ENCODE results near the gene OR5D16.
"Not testable (repeated sequence)": the region's sequence is repeated elsewhere in the genome, so short reads cannot be mapped to it uniquely, and the experiment has no call there.

Gene OR5D16

DNA sequence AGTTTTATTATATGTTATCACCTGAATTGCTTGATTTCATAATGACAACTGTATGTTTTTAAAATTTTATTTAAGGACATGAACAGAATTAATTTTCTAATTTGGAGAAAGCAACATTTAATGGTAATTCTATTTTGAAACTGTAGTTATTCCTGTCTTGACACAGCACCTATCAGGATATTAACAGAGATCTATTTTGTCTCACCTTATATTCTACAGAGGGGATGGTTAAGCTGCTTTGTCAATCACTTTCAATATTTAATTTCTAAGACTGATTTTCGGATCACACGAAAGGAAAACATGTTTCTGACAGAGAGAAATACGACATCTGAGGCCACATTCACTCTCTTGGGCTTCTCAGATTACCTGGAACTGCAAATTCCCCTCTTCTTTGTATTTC lies at the start of gene OR5D16:
Gene OR5D16 (plus strand): TSS at position 301 of the 400 bp plus-strand sequence. CDS start 0 bp downstream, at position 301.
- no peak for DNase-seq (ENCODE audit: low read depth in 2 of 2)

DNA sequence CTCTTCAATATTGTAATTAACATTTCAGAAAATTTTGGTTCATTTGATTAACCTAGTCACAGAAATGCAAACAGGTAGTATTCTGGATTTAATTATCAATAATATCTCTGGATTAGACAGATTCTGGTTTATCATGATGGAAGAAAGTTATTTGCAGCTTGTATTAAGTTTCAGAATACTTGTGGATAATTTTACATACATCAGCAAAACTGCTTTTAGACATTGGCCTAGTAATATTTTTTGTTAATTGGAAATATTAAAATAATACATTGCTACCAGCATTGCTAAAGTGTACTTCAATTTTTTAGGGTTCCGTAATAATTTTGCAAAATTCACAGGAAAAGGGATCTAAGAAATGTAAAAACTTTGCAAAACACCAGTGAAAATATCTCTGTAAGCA lies 46.9 kb upstream of the OR5D16 start:
- DNase-seq (ENCODE audit: low read depth in 2 of 2) = no peak

DNA sequence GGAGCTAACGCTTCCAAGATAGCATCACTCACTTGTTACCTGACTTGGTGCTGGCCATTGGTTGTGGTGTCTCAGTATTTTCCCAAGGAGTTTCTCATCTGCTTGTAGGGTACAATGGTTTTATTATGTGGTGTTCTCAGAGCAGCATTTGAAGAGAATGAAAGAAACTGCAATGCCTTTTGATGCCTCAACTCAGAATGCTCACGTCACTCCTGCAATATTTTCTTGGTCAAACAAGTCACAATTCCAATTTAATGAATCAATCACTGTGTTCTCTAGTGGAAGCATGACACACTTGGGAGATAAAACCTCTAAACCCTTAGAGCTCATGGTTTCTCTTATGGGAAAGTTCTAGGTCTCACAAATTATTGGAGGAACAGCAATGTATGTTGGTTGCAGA lies 45.2 kb upstream of the OR5D16 start:
- DNase-seq (ENCODE audit: low read depth in 2 of 2) = no peak

DNA sequence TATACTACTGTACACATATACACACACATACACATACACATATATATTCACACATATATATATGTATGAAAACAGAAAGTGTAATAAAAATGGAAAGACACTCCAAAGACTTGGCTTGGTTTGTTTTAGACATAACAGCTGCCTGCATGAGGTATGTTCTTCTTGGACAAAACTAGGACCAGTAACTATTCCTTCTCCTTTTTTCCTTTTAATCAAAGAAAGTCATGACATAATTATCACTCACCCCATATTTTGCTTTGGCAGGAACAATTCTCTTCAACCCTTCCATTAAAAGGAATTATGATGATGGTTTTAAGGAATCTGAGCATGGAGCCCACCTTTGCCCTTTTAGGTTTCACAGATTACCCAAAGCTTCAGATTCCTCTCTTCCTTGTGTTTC lies 43.3 kb upstream of the OR5D16 start, which contains the start of gene OR5D14:
Gene OR5D14 (plus strand): TSS at position 301 of the 400 bp plus-strand sequence. CDS start 0 bp downstream, at position 301.
- no peak for DNase-seq (ENCODE audit: low read depth in 2 of 2)

DNA sequence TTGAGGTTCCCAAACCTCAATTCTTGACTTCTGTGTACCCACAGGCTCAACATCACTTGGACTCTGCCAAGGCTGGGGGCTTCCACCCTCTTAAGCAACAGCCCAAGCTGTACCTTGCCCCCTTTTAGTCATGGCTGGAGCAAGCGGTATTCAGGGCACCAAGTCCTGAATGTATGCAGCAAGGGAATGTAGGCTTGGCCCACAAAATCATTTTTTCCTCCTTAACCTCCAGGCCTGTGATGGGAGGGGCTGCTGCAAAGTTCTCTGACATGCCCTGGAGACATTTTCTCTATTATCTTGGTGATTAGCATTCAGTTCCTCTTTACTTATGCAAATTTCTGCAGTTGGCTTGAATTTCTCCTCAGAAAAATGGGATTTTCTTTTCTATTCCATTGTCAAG lies 32.3 kb upstream of the OR5D16 start:
- DNase-seq (ENCODE audit: low read depth in 2 of 2) = no peak

DNA sequence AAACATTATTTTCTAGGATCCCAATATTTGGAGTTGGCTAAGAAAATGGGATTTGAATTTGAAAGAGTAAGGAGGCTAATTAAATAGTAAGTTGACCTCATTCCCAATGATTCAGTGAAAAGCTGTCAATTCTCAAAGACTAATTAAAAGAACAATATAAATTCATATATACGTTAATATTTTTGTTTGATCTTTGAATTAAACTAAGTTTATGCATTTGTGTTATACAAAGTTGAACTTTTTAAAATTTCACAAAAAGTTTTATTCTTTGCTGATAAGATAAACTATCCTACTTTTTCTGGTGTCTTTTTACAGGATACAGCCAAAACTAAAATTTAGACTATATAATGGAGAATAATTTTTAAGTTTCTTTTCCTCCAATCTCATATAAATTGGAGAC lies 27.5 kb upstream of the OR5D16 start, which contains the start of gene OR5L1:
Gene OR5L1 (plus strand): TSS at position 301 of the 400 bp plus-strand sequence. CDS start 100 bp downstream, outside the sequence.
- DNase-seq (ENCODE audit: low read depth in 2 of 2) = no peak

DNA sequence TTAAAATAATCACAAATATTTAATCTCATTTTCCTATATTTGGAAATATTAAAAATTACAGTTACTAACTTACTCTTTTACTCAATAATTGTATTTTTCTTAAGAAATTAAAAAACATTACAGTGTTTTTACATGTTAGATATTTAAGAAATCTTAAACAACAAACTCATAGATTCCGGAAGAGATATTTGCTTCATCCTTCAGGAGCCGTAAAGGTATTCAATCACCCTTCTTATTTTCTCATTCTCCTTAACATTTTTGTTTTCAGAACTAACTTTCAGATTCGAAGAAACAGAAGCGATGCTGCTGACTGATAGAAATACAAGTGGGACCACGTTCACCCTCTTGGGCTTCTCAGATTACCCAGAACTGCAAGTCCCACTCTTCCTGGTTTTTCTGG lies 19.2 kb upstream of the OR5D16 start, which contains the start of gene OR5D18:
Gene OR5D18 (plus strand): TSS at position 301 of the 400 bp plus-strand sequence. CDS start 0 bp downstream, at position 301.
- DNase-seq (ENCODE audit: low read depth in 2 of 2) = no peak

DNA sequence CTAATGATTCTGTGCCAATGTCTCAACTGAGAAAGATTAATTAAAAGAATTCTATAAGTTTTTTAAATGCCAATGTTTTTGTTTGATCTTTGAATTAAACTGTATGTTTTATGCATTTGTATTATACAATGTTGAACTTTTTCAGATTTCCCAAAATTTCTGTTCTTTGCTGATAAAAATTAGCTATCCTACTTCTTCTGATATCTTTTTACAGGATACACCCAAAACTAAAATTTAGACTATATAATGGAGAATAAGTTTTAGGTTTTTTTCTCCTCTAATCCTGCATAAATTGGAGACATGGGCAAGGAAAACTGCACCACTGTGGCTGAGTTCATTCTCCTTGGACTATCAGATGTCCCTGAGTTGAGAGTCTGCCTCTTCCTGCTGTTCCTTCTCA lies 11.6 kb upstream of the OR5D16 start, which contains the start of gene OR5L2:
Gene OR5L2 (plus strand): TSS at position 301 of the 400 bp plus-strand sequence. CDS start 0 bp downstream, at position 301.
- DNase-seq (ENCODE audit: low read depth in 2 of 2) = no peak

DNA sequence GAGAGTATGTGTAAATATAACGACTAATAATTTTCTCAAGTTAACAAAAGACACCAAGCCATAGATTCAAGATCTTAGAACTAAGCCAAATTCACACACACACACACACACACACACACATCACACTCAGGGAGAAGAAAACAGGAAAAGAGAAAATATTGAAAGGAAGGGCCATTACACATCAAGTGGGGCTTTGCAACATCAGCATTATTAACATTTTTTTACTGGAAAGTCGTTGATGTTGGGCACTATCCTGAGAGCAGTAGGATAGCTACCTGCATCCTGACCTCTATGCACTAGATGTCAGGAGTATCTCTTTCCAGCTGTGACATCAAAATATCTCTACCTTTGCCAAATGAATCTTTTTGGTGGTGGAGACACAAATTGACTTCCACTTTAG lies 8.9 kb downstream of the OR5D16 start:
- no peak for DNase-seq (ENCODE audit: low read depth in 2 of 2)

DNA sequence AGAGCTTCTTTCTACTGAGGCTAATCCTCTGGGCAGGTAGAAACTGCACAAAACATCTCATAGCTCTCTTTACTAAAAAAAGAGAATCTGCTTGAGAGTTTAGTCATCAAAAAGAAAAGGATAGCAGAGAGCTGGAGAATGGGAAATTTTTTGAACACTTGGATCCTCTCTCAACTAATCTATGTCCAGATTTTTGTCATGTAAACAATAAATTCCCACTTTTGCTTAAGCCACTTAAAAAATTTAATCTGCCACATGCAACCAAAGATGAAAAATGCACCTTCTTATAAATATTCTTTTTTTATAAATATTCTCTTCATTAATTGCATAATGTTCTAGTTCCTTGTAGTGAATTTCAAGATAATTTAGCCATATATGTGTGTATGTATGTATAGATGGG lies 10.5 kb downstream of the OR5D16 start:
- no peak for DNase-seq (ENCODE audit: low read depth in 2 of 2)

DNA sequence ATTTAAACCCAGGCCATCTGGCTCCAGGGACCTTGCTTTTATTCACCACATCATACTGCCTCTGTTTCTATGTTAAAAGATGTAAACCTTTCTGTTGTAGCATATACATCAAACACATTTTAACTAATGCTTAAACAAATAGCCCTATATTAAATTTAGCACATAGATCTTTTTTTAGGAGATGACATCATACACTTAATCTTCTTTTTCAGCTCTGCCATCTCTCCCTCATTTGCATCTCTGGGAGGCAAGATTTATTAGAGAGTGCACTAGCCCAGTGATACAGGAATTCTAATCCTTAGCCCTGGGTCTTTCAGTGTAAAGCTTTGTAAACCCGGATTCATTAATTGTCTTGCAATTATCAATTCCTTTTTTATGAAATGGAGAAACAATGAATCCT lies 13.6 kb downstream of the OR5D16 start:
- no peak for DNase-seq (ENCODE audit: low read depth in 2 of 2)

DNA sequence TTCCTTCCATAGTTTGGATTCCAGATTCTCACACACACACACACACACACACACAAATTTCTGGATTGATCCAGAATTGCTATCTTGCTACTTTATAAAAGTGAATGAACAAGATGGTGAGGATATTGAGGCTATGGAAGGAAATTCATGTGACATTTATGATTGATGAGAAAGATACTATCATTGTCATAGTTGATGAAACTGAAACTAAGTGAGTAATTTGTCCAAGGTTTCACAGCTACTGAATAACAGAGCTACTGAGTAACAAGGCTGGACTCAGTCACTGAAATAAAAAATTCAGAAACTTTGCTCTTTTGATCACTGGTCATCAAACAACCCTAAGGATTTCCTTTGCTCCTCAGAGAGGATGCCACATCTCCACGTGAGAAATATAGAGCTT lies 16.2 kb downstream of the OR5D16 start:
- no peak for DNase-seq (ENCODE audit: low read depth in 2 of 2)

DNA sequence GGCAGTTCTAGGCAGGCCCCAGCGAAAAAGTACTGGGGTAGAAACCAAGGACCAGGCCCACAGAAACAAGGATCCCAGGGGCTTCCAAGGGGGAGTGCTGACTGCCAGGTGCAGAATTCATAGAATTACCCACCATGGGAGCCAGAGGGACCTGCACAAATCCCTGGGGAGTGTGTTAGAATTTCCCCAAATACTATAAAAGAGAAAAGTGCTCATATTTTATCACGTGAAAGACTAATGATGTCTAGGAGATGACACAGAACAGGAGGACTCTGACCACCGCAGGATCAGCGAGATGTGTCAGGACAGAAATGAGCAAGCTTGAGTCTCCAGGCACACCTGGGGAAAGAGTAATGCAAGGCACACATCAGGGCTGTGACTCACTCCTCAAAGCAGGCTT lies 28.8 kb downstream of the OR5D16 start:
- DNase-seq (ENCODE audit: low read depth in 2 of 2) = not testable (repeated sequence)

DNA sequence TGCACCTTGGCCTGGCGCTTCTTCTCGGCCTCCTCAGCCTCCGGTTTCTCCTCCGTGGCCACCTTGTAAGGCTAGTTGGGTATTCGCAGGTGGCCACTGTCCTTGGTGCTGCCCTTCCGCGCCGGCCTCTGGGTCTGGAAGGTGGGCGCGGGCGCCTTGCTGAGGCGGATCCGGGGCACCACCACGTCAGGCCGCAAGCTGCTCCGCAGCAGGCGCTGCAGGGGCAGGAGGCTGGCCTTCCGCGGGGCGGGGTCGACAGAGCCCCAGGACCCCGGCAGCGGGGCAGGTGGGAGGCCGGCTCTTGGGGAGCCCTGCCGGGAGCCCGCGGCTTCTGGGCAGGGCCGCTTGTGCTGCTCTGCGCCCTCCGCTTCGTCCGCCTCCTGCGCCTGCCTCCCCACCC lies 34.2 kb downstream of the OR5D16 start:
- not testable (repeated sequence) for DNase-seq (ENCODE audit: low read depth in 2 of 2)

DNA sequence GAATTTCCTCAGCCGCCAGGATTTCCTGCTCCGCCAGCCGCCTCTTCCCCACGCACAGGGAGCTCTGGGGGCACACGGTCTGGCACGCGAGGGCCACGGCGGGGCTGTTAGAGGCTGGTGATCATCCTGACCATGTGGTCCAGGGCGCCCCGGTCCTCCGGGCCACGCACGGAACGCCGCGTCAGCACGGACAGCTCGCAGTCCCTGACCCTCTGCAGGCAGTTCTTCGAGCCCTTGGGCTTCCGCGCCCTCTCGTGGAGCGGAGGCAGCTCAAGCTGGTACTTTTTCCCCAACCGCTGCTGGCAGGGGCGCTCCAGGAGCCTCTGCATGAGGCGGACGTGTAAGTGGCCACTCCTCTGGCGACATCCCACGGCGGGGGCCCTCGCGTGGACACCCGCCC lies 34.6 kb downstream of the OR5D16 start:
- DNase-seq (ENCODE audit: low read depth in 2 of 2) = not testable (repeated sequence)

DNA sequence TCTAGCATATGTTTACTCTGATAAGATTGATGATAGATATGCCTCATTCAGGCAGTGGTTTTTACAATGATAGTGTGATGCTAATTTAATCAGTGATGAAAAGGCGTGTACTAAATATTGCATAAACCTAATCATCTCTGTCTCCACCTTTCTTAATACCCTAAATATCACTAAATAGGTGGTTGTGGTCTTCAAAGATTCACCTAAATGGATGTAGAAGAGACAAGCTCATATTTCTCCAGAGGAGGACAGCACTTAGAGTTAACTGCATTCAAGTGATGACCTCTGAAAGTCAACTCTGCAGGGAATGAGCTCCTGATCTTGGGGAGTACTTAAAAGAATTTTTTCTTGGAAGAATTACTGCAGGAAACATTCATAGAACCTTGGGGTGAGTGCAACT lies 44.4 kb downstream of the OR5D16 start, which contains the start of gene TRIM51:
Gene TRIM51 (plus strand): TSS at position 301 of the 400 bp plus-strand sequence. CDS start 2,132 bp downstream, outside the sequence.
- not testable (repeated sequence) for DNase-seq (ENCODE audit: low read depth in 2 of 2)

DNA sequence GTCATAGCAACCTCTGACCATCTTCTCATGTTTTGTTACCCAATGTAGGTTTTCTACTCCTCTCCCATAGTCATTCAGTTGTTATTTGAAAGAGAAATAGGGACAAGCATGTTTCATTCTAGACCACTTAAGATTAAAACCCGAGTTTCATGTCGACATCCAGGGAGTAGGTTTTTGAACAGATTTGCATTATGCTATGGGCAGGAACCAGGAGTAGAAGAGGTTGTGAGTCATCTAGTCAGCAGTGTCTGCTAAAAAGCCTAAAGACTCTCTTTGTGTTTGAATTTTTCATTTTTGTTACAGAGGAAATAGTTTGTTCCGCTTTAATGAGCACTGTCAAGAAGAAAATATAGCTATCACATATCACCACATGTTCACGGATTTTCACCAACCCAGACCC lies 46.4 kb downstream of the OR5D16 start:
- DNase-seq (ENCODE audit: low read depth in 2 of 2) = not testable (repeated sequence)

DNA sequence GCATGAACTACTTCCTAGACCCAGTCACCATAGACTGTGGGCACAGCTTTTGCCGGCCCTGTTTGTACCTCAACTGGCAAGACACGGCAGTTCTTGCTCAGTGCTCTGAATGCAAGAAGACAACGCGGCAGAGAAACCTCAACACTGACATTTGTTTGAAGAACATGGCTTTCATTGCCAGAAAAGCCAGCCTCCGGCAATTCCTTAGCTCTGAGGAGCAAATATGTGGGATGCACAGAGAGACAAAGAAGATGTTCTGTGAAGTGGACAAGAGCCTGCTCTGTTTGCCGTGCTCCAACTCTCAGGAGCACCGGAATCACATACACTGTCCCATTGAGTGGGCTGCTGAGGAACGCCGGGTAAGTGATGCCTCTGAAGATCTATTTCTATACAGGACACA lies 46.9 kb downstream of the OR5D16 start:
- not testable (repeated sequence) for DNase-seq (ENCODE audit: low read depth in 2 of 2)

Data from stimulated activated CD8-positive, alpha-beta memory T cell treated with anti-CD3 and anti-CD28 coated beads, Interleukin-15, amount 100 ng/mL, for 4 hours (primary cell).